ENCODE data around the gene PLB1. TPM values are rescaled to one million over a fixed set of nuclear protein-coding genes. Genes with fewer than 3 reads are reported as not detected.

Gene PLB1
- total and polyA plus RNA-seq, 2 experiments from 2014 or later, result 0.06 to 0.21 TPM

- Histone ChIP-seq H3K4me1 (ENCODE audit: insufficient read depth) (0 out of 2 replicates have a peak, but pooled peaks cover 9% of the 10 kb centered on the region), H3K4me3 (no peak overlapping the region), H4K20me1 (replicated peaks; ENCODE audit: insufficient read depth) (no peaks in the 10 kb centered on the region), H3K27ac (ENCODE audit: low read depth) (no peak overlapping the region), H3F3A (replicated peaks; ENCODE audit: low read depth) (no peaks in the 10 kb centered on the region), H3K9me2 (ENCODE audit: insufficient read depth) (peaks cover 13% of the 10 kb centered on the region; the same call in 1 of the 2 replicates), H3K4me2 (no peak overlapping the region), H3K27me3 (ENCODE audit: insufficient read depth) (no peaks in the 10 kb centered on the region), H3K36me3 (ENCODE audit: insufficient read depth) (no peaks in the 10 kb centered on the region), H3K79me2 (replicated peaks; ENCODE audit: insufficient read depth) (no peaks in the 10 kb centered on the region), H2AFZ (peak overlapping the region; percentile 69)
- peaks cover 25% of the 10 kb centered on the region for H3K4me1 Mint-ChIP-seq
- no peak overlapping the region for H3K4me3 Mint-ChIP-seq
- ATAC-seq (peak; percentile 35), DNase-seq (ENCODE audit: low spot score) (no peak)
- no peaks in the 10 kb centered on the region for H3K9me3 Mint-ChIP-seq
- TF ChIP-seq, protein P1, sequence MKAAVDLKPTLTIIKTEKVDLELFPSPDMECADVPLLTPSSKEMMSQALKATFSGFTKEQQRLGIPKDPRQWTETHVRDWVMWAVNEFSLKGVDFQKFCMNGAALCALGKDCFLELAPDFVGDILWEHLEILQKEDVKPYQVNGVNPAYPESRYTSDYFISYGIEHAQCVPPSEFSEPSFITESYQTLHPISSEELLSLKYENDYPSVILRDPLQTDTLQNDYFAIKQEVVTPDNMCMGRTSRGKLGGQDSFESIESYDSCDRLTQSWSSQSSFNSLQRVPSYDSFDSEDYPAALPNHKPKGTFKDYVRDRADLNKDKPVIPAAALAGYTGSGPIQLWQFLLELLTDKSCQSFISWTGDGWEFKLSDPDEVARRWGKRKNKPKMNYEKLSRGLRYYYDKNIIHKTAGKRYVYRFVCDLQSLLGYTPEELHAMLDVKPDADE (IDR thresholded peaks at IDR 0.05), result no peak
- no peak for TF ChIP-seq CREB1 (CRISPR knock-in tag; IDR thresholded peaks at IDR 0.05; ENCODE audit: low read depth)
- no peak for TF ChIP-seq EZH2phosphoT487 (IDR thresholded peaks at IDR 0.05; ENCODE audit: unreplicated experiment)
- TF ChIP-seq NANOG (IDR thresholded peaks at IDR 0.05; ENCODE audit: borderline replicate concordance), result no peak
- TF ChIP-seq CTCF (conservative IDR thresholded peaks at IDR 0.05; ENCODE audit: low read depth in 2 of 2), result no peak
- TF ChIP-seq POLR2AphosphoS5 (IDR thresholded peaks at IDR 0.05; ENCODE audit: low read depth), result no peak
- TF ChIP-seq ZNF114 (CRISPR knock-in tag; IDR thresholded peaks at IDR 0.05), result no peak
- no peak for TF ChIP-seq ZNF331 (CRISPR knock-in tag; IDR thresholded peaks at IDR 0.05; ENCODE audit: low read depth)
- TF ChIP-seq, protein P2, sequence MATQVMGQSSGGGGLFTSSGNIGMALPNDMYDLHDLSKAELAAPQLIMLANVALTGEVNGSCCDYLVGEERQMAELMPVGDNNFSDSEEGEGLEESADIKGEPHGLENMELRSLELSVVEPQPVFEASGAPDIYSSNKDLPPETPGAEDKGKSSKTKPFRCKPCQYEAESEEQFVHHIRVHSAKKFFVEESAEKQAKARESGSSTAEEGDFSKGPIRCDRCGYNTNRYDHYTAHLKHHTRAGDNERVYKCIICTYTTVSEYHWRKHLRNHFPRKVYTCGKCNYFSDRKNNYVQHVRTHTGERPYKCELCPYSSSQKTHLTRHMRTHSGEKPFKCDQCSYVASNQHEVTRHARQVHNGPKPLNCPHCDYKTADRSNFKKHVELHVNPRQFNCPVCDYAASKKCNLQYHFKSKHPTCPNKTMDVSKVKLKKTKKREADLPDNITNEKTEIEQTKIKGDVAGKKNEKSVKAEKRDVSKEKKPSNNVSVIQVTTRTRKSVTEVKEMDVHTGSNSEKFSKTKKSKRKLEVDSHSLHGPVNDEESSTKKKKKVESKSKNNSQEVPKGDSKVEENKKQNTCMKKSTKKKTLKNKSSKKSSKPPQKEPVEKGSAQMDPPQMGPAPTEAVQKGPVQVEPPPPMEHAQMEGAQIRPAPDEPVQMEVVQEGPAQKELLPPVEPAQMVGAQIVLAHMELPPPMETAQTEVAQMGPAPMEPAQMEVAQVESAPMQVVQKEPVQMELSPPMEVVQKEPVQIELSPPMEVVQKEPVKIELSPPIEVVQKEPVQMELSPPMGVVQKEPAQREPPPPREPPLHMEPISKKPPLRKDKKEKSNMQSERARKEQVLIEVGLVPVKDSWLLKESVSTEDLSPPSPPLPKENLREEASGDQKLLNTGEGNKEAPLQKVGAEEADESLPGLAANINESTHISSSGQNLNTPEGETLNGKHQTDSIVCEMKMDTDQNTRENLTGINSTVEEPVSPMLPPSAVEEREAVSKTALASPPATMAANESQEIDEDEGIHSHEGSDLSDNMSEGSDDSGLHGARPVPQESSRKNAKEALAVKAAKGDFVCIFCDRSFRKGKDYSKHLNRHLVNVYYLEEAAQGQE (IDR thresholded peaks at IDR 0.05; ENCODE audit: unreplicated experiment), result no peak
- no peak for TF ChIP-seq EZH2 (IDR thresholded peaks at IDR 0.05; ENCODE audit: low read depth, unreplicated experiment)
- no peak for TF ChIP-seq STAT1 (IDR thresholded peaks at IDR 0.05; ENCODE audit: unreplicated experiment)
- TF ChIP-seq JUNB (IDR thresholded peaks at IDR 0.05; ENCODE audit: unreplicated experiment), result no peak
- TF ChIP-seq ZNF462 (CRISPR knock-in tag; IDR thresholded peaks at IDR 0.05), result no peak
- no peak overlapping the region for H3K27ac Mint-ChIP-seq
- peaks cover 7% of the 10 kb centered on the region for H3K27me3 Mint-ChIP-seq (ENCODE audit: insufficient read depth, low read depth, poor library complexity)
- no peaks in the 10 kb centered on the region for H3K36me3 Mint-ChIP-seq (ENCODE audit: low read depth)
These were observed 185.3 kb downstream of the PLB1 start for GRCh38 chr2:28681158-28681571.
